ENCODE results near the gene FBXL22.

GRCh38 chr15:63599401-63600000 lies 2.3 kb downstream of the FBXL22 start:
- TF ChIP-seq CTCF (IDR thresholded peaks at IDR 0.05; ENCODE audit: insufficient read depth, low read depth, low read length) = peak; percentile 18
- TF ChIP-seq EZH2 (IDR thresholded peaks at IDR 0.05; ENCODE audit: insufficient read depth, low read length) = no peak

Measured in astrocyte (in vitro differentiated cells and primary cell).